Mesenteric fat pad (tissue), 1 donor: ENCODE measurements around the gene CRYGB. TPM values are rescaled to one million over a fixed set of nuclear protein-coding genes. Genes with fewer than 3 reads are reported as not detected.

ENCODE experiments used
- DNase-seq: peaks from one replicate; pipeline ENCODE4 v3.0.0-alpha.2; 2020; ENCODE audit warnings: low spot score
- long read RNA-seq: library from polyadenylated mRNA; unstranded; transcript quantifications from one replicate; pipeline ENCODE4 v2.0.0, GENCODE V29; 2020
- total RNA-seq: library from RNA; stranded (reverse); fragmentation: NEBNext Ultra II Directional; extraction: Animal tissue kit (Norgen Biotek cat#: 25700); gene quantifications from one replicate; pipeline ENCODE4 v1.2.1, GENCODE V29; 2021
- donor health status: DM: yes; HTN: yes; CAD: no.

Gene CRYGB
- not detected for total RNA-seq
- long read RNA-seq, result 0 reads

- DNase-seq, result no peak
Measured at GRCh38 chr2:208146006-208146405, at the start of gene CRYGB. Gene CRYGB (minus strand): TSS chr2:208146158. CDS start chr2:208146120, 38 bp downstream.

GRCh38 chr2:208195531-208195930, 49.6 kb upstream of the CRYGB start:
- DNase-seq, result no peak

- no peak for DNase-seq
Measured at GRCh38 chr2:208192611-208193236, 46.8 kb upstream of the CRYGB start.

GRCh38 chr2:208189810-208190503, 44.0 kb upstream of the CRYGB start, which contains the start of gene C2orf80:
Gene C2orf80 (minus strand): TSS chr2:208190030. CDS start chr2:208186986, 3,044 bp downstream.
- no peak for DNase-seq

- no peak for DNase-seq
Measured at GRCh38 chr2:208189069-208189809, 43.3 kb upstream of the CRYGB start.

GRCh38 chr2:208186893-208187292, 40.9 kb upstream of the CRYGB start:
- DNase-seq, result no peak

GRCh38 chr2:208186465-208186864, 40.5 kb upstream of the CRYGB start:
- no peak for DNase-seq

GRCh38 chr2:208183972-208184705, 38.2 kb upstream of the CRYGB start:
- no peak for DNase-seq

GRCh38 chr2:208183526-208183925, 37.6 kb upstream of the CRYGB start:
- DNase-seq, result no peak

- DNase-seq, result no peak
Measured at GRCh38 chr2:208182835-208183234, 36.9 kb upstream of the CRYGB start.

- no peak for DNase-seq
Measured at GRCh38 chr2:208179028-208179609, 33.2 kb upstream of the CRYGB start.

- no peak for DNase-seq
Measured at GRCh38 chr2:208175840-208176153, 29.8 kb upstream of the CRYGB start.

GRCh38 chr2:208175069-208175839, 29.3 kb upstream of the CRYGB start:
- DNase-seq, result no peak

- no peak for DNase-seq
Measured at GRCh38 chr2:208174144-208174543, 28.2 kb upstream of the CRYGB start.

GRCh38 chr2:208172125-208172524, 26.2 kb upstream of the CRYGB start:
- DNase-seq, result no peak

GRCh38 chr2:208164951-208165755, 19.2 kb upstream of the CRYGB start:
- no peak for DNase-seq

- DNase-seq, result no peak
Measured at GRCh38 chr2:208163489-208163888, 17.5 kb upstream of the CRYGB start, which contains the start of gene CRYGA. Gene CRYGA (minus strand): TSS chr2:208163589. CDS start chr2:208163556, 33 bp downstream.

GRCh38 chr2:208156439-208156838, 10.5 kb upstream of the CRYGB start:
- no peak for DNase-seq

- no peak for DNase-seq
Measured at GRCh38 chr2:208153156-208153555, 7.2 kb upstream of the CRYGB start.
